WERI-Rb-1 (cell line): ENCODE measurements around the gene CD2AP.

ENCODE experiments used
- DNase-seq: peaks from one replicate; pipeline ENCODE4 v3.0.0-alpha.2; 2020
- H3K27ac ChIP-seq: fragments of 250-450 bp; sonication (Bioruptor Pico); 2 replicates; pipeline ENCODE4 v1.5.1; 2020; ENCODE audit warnings: mild to moderate bottlenecking, moderate library complexity
- H3K27me3 ChIP-seq: fragments of 250-450 bp; sonication (Bioruptor Pico); 2 replicates; pipeline ENCODE4 v1.5.1; 2021; ENCODE audit warnings: mild to moderate bottlenecking, low read depth, moderate library complexity; ENCODE audit not compliant: insufficient read depth, severe bottlenecking
- H3K36me3 ChIP-seq: fragments of 250-450 bp; sonication (Bioruptor Pico); 2 replicates; pipeline ENCODE4 v1.5.1; 2020; ENCODE audit warnings: mild to moderate bottlenecking, moderate library complexity
- H3K4me3 ChIP-seq: 2 replicates; pipeline ENCODE4 v1.5.1; 2011; ENCODE audit warnings: low read depth, mild to moderate bottlenecking, control low read depth, low read length
- H3K9me3 ChIP-seq: fragments of 250-450 bp; sonication (Bioruptor Pico); 2 replicates; pipeline ENCODE4 v1.5.1; 2021; ENCODE audit warnings: mild to moderate bottlenecking, moderate library complexity; ENCODE audit not compliant: severe bottlenecking
- CTCF ChIP-seq: IDR thresholded peaks from 2 replicates; pipeline ENCODE4 v1.5.1; 2011; ENCODE audit warnings: low read depth, mild to moderate bottlenecking, control low read depth, inconsistent platforms, low read length

Gene CD2AP

DNA sequence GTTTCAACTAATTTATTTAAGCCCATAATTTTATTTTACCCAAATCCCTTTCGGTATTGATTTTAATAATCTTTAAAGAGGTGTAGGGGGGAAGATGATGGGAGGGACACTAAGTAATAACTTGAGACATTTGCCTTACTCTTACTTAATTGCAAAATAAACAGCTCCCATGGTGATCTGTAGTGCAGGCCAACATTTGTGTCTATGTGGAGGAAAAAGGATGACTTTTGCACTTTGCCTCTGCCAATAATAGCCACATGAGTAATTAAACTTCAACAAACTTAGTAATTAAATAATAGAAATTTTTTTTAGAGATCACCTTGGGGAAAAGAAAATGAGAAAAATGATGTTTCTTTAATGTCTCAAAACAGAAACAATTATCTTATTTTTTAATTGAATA lies 29.9 kb upstream of the CD2AP start:
- no peak for TF ChIP-seq CTCF
- H3K27me3 ChIP-seq: no peaks in the 10 kb centered on the region
- H3K4me3 ChIP-seq: no peak overlapping the region
- H3K9me3 ChIP-seq: peaks cover 4% of the 10 kb centered on the region
- no peak for DNase-seq
- no peaks in the 10 kb centered on the region for H3K36me3 ChIP-seq
- H3K27ac ChIP-seq: no peak overlapping the region

GRCh38 chr6:47451162-47451561 lies 26.4 kb upstream of the CD2AP start:
- no peak for DNase-seq
- Histone ChIP-seq H3K36me3 (no peaks in the 10 kb centered on the region), H3K27me3 (no peaks in the 10 kb centered on the region), H3K4me3 (no peak overlapping the region), H3K9me3 (no peaks in the 10 kb centered on the region), H3K27ac (no peak overlapping the region)
- no peak for TF ChIP-seq CTCF

DNA sequence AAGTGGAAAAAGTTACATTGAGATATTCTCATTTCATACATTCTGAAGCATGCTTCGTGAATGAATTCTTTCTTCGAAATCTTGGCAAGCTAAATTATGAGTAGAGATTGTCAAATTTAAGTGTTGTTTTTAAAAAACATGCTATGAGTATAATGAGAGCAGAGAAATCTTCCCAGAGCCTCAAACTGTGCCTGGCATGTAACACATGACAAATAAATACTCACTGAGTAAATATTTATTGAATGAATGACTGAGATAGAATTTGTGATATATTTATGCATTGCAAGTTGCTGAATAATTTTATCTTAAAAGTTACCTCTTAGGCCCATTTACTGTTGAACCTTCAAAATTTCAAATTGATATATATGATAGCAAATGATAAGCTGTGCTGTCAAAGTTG lies 24.7 kb upstream of the CD2AP start:
- Histone ChIP-seq H3K27me3 (no peaks in the 10 kb centered on the region), H3K27ac (no peak overlapping the region), H3K36me3 (no peaks in the 10 kb centered on the region), H3K4me3 (no peak overlapping the region), H3K9me3 (no peaks in the 10 kb centered on the region)
- no peak for DNase-seq
- no peak for TF ChIP-seq CTCF

DNA sequence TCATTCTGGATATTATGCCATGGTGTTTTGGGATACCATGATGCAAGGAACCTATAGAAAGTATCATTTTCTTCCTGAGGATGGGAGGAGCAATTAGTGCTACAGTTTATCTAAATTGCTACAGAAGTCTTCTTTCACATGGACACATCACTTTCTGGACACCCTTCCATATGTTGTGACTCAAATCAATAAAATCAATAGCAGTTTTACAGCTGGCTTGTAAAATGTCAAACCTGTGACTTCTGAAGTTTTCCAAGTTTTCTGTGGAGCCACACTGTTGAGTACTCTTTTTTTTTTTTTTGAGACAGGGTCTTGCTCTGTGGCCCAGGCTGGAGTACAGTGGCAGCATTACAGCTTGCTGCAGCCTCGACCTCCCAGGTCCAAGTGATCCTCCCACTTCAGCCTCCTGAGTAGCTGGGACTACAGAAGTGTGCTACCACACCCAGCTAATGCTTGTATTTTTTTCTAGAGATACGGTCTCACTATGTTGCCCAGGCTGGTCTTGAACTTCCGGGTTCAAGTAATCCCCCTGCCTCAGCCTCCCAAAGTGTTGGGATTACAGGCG lies 24.1 kb upstream of the CD2AP start:
- no peak for DNase-seq
- Histone ChIP-seq H3K9me3 (no peaks in the 10 kb centered on the region), H3K36me3 (no peaks in the 10 kb centered on the region), H3K27ac (no peak overlapping the region), H3K27me3 (no peaks in the 10 kb centered on the region), H3K4me3 (no peak overlapping the region)
- no peak for TF ChIP-seq CTCF

- DNase-seq: no peak
- Histone ChIP-seq H3K36me3 (no peaks in the 10 kb centered on the region), H3K4me3 (no peak overlapping the region), H3K27ac (no peak overlapping the region), H3K27me3 (no peaks in the 10 kb centered on the region), H3K9me3 (no peaks in the 10 kb centered on the region)
- no peak for TF ChIP-seq CTCF
Observed at GRCh38 chr6:47454713-47455396, 22.7 kb upstream of the CD2AP start.
